Measurements from ENCODE around the gene RSL1D1. TPM values are rescaled to one million over a fixed set of nuclear protein-coding genes. Genes with fewer than 3 reads are reported as not detected.
"Not testable (repeated sequence)": the region's sequence is repeated elsewhere in the genome, so short reads cannot be mapped to it uniquely, and the experiment has no call there.

RSL1D1 gene
- total and polyA plus RNA-seq, 2 of the 8 experiments (the other 6 are each of a cell fraction or from before 2014, with no cell fraction given): 41.3 to 292 TPM

GRCh38 chr16:11824362-11824761 is 27.0 kb downstream of the RSL1D1 start (continued):
- TF ChIP-seq CTCF (IDR thresholded peaks at IDR 0.05; ENCODE audit: control extremely low read depth in 1 of 3, insufficient read depth in 1 of 3, low read depth in 1 of 3, low read length in 3 of 3) (no peak), BRCA1 (IDR thresholded peaks at IDR 0.05; ENCODE audit: low read depth, low read length) (no peak), MAX (IDR thresholded peaks at IDR 0.05) (no peak), PHF8 (conservative IDR thresholded peaks at IDR 0.05; ENCODE audit: low read depth, low read length) (no peak), HDAC6 (IDR thresholded peaks at IDR 0.05; ENCODE audit: low read depth, low read length) (no peak), TCF12 (IDR thresholded peaks at IDR 0.05; ENCODE audit: low read depth, low read length) (no peak)

DNA sequence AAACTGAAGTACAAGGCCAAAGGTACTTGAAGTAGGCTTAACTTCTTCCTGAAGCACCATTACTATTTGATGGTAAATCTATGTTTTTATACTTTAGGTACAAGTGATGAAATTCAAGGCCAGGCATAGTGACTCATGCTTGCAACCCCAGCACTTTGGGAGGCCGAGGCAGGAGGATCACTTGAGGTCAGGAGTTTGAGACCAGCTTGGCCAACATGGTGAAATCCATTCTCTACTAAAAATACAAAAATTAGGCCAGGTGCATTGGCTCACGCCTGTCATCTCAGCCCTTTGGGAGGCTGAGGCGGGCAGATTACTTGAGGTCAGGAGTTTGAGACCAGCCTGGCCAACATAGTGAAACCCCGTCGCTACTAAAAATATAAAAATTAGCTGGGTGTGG is 27.7 kb downstream of the RSL1D1 start:
- H4K91ac ChIP-seq (replicated peaks; ENCODE audit: insufficient read length, low read length); H2AK5ac ChIP-seq (ENCODE audit: low read depth, low read length); H3K4me1 ChIP-seq (replicated peaks in 1 of 4; ENCODE audit: control insufficient read depth in 3 of 4, insufficient read depth in 4 of 4, low read length in 3 of 4); H2AFZ ChIP-seq (ENCODE audit: low read length); H4K5ac ChIP-seq (ENCODE audit: insufficient read length, low read depth, low read length); H3K18ac ChIP-seq (ENCODE audit: extremely low read depth, low read length); H3K4me3 ChIP-seq (ENCODE audit: extremely low read depth in 1 of 4, insufficient read depth in 2 of 4, low read depth in 3 of 4, low read length in 4 of 4); H3K79me2 ChIP-seq (ENCODE audit: control insufficient read depth in 1 of 2, insufficient read depth in 2 of 2, low read length in 2 of 2); H3K56ac ChIP-seq (replicated peaks; ENCODE audit: insufficient read length, low read depth, low read length); H3K27me3 ChIP-seq (replicated peaks in 1 of 4; ENCODE audit: control insufficient read depth in 3 of 4, extremely low read depth in 1 of 4, insufficient read depth in 3 of 4, low read length in 3 of 4); H2BK20ac ChIP-seq (ENCODE audit: low read length); H2BK15ac ChIP-seq (ENCODE audit: low read length); H3K9me3 ChIP-seq (ENCODE audit: insufficient read depth in 2 of 2, low read depth in 1 of 2, low read length in 1 of 2); H2BK5ac ChIP-seq (ENCODE audit: low read depth, low read length); H4K8ac ChIP-seq (ENCODE audit: extremely low read depth, insufficient read depth, low read length); FAIRE-seq; H3K23ac ChIP-seq (ENCODE audit: insufficient read length); DNase-seq (ENCODE audit: low read depth in 1 of 2, low spot score in 2 of 2); H3K14ac ChIP-seq (ENCODE audit: insufficient read length); H3K4me2 ChIP-seq (ENCODE audit: insufficient read depth in 1 of 2, low read depth in 2 of 2, low read length in 2 of 2); H2BK12ac ChIP-seq (ENCODE audit: low read depth, low read length); H3K23me2 ChIP-seq (ENCODE audit: low read depth, low read length); H3K27ac ChIP-seq (ENCODE audit: low read depth, low read length); H3K36me3 ChIP-seq (ENCODE audit: control insufficient read depth in 2 of 4, insufficient read depth in 4 of 4, low read length in 3 of 4); H4K20me1 ChIP-seq (replicated peaks in 1 of 2; ENCODE audit: control insufficient read depth in 1 of 2, insufficient read depth in 2 of 2, low read length in 2 of 2); H2BK120ac ChIP-seq (replicated peaks; ENCODE audit: low read depth, low read length); H3K4ac ChIP-seq (replicated peaks; ENCODE audit: insufficient read length, low read depth, low read length); H3K79me1 ChIP-seq (ENCODE audit: low read depth, low read length); H3K9ac ChIP-seq (replicated peaks in 1 of 4; ENCODE audit: extremely low read depth in 1 of 4, low read depth in 3 of 4, low read length in 3 of 4): not testable (repeated sequence)
- ChIA-PET CTCF (ENCODE audit: partially characterized antibody) (interaction anchor here (0.6 to 1.2 kb wide), 2 partner anchors 20 to 25 kb away, joined by 3 read pairs; no protein-coding TSS in a partner anchor), POLR2A (ENCODE audit: partially characterized antibody) (interaction anchor here (1.2 kb wide), 1 partner anchor 12 kb away, joined by 3 read pairs; no protein-coding TSS in a partner anchor)
- WGBS, 2 experiments (ENCODE audit: extremely low coverage in 1 of 2, insufficient coverage in 1 of 2, insufficient read length in 1 of 2, insufficient replicate concordance in 2 of 2, low coverage in 1 of 2, low lambda C conversion rate in 2 of 2, missing lambda C conversion rate in 1 of 2): 85% methylated on average over 5 of the region's 5 CpGs; no CpG with 5 or more reads in 1 of the 2 experiments

All from H1 (cell line).